Measurements from ENCODE around the gene POLR2B.
"Not testable (repeated sequence)": the region's sequence is repeated elsewhere in the genome, so short reads cannot be mapped to it uniquely, and the experiment has no call there.

The POLR2B gene

GRCh38 chr4:56978750-56979303 lies at the start of gene POLR2B:
Gene POLR2B (plus strand): TSS chr4:56978896. CDS start chr4:56978986, 90 bp downstream.
- H3K4me3 ChIP-seq (ENCODE audit: low read depth, low read length), result peak within 1 kb of the TSS; percentile 99

- H3K4me3 ChIP-seq (ENCODE audit: low read depth, low read length), result no peak overlapping the region
These were observed 48.1 kb upstream of the POLR2B start for GRCh38 chr4:56930638-56931037.

GRCh38 chr4:56931924-56932323 lies 46.8 kb upstream of the POLR2B start:
- no peak overlapping the region for H3K4me3 ChIP-seq (ENCODE audit: low read depth, low read length)

- H3K4me3 ChIP-seq (ENCODE audit: low read depth, low read length), result no peak overlapping the region
These were observed 41.4 kb upstream of the POLR2B start for GRCh38 chr4:56937262-56937661.

- H3K4me3 ChIP-seq (ENCODE audit: low read depth, low read length), result not testable (repeated sequence)
These were observed 38.9 kb upstream of the POLR2B start for GRCh38 chr4:56939826-56940225.

GRCh38 chr4:56940403-56940802 lies 38.3 kb upstream of the POLR2B start:
- H3K4me3 ChIP-seq (ENCODE audit: low read depth, low read length), result no peak overlapping the region

- no peak overlapping the region for H3K4me3 ChIP-seq (ENCODE audit: low read depth, low read length)
These were observed 37.7 kb upstream of the POLR2B start for GRCh38 chr4:56940971-56941370.

GRCh38 chr4:56941403-56941802 lies 37.3 kb upstream of the POLR2B start:
- no peak overlapping the region for H3K4me3 ChIP-seq (ENCODE audit: low read depth, low read length)

GRCh38 chr4:56953680-56954520 lies 24.8 kb upstream of the POLR2B start:
- no peak overlapping the region for H3K4me3 ChIP-seq (ENCODE audit: low read depth, low read length)

- H3K4me3 ChIP-seq (ENCODE audit: low read depth, low read length), result no peak overlapping the region
These were observed 20.6 kb upstream of the POLR2B start for GRCh38 chr4:56958111-56958517.

- no peak overlapping the region for H3K4me3 ChIP-seq (ENCODE audit: low read depth, low read length)
These were observed 19.6 kb upstream of the POLR2B start for GRCh38 chr4:56959100-56959499.

- no peak overlapping the region for H3K4me3 ChIP-seq (ENCODE audit: low read depth, low read length)
These were observed 17.6 kb upstream of the POLR2B start for GRCh38 chr4:56961107-56961500.

- H3K4me3 ChIP-seq (ENCODE audit: low read depth, low read length), result no peak overlapping the region
These were observed 7.3 kb upstream of the POLR2B start for GRCh38 chr4:56971383-56971782.

GRCh38 chr4:56972389-56972788 lies 6.3 kb upstream of the POLR2B start:
- H3K4me3 ChIP-seq (ENCODE audit: low read depth, low read length), result no peak overlapping the region

- H3K4me3 ChIP-seq (ENCODE audit: low read depth, low read length), result no peak overlapping the region
These were observed 5.9 kb upstream of the POLR2B start for GRCh38 chr4:56972809-56973208.

GRCh38 chr4:56973336-56973735 lies 5.4 kb upstream of the POLR2B start:
- H3K4me3 ChIP-seq (ENCODE audit: low read depth, low read length), result no peak overlapping the region

GRCh38 chr4:56976283-56976836 lies 2.3 kb upstream of the POLR2B start:
- H3K4me3 ChIP-seq (ENCODE audit: low read depth, low read length), result peak overlapping the region; percentile 89

- H3K4me3 ChIP-seq (ENCODE audit: low read depth, low read length), result peak overlapping the region; percentile 89
These were observed 1.8 kb upstream of the POLR2B start for GRCh38 chr4:56976837-56977320.

- peak within 1 kb of the TSS; percentile 99 for H3K4me3 ChIP-seq (ENCODE audit: low read depth, low read length)
These were observed 1.2 kb upstream of the POLR2B start, which contains the start of gene NOA1 for GRCh38 chr4:56977321-56978012. Gene NOA1 (minus strand): TSS chr4:56977606. CDS start chr4:56977585, 21 bp downstream.

GRCh38 chr4:56979421-56980072 lies 851 bp downstream of the POLR2B start:
- H3K4me3 ChIP-seq (ENCODE audit: low read depth, low read length), result peak overlapping the region; percentile 99

GRCh38 chr4:56981795-56982201 lies 3.1 kb downstream of the POLR2B start:
- H3K4me3 ChIP-seq (ENCODE audit: low read depth, low read length), result no peak overlapping the region
